OCI-M2 (cell line): ENCODE measurements around the gene ONECUT3.
"Not testable (repeated sequence)": the region's sequence is repeated elsewhere in the genome, so short reads cannot be mapped to it uniquely, and the experiment has no call there.

Experiments used
- DNase-seq: peaks from one replicate; lab custom pipeline; 2025; ENCODE audit not compliant: unreplicated experiment; lab: John Stamatoyannopoulos, UW

The ONECUT3 gene

GRCh38 chr19:1752757-1753728 lies at the start of gene ONECUT3:
Gene ONECUT3 (plus strand): TSS chr19:1753506. CDS start chr19:1753663, 157 bp downstream.
- DNase-seq = no peak

- no peak for DNase-seq
Observed at GRCh38 chr19:1704339-1704738, 49.0 kb upstream of the ONECUT3 start.

DNA sequence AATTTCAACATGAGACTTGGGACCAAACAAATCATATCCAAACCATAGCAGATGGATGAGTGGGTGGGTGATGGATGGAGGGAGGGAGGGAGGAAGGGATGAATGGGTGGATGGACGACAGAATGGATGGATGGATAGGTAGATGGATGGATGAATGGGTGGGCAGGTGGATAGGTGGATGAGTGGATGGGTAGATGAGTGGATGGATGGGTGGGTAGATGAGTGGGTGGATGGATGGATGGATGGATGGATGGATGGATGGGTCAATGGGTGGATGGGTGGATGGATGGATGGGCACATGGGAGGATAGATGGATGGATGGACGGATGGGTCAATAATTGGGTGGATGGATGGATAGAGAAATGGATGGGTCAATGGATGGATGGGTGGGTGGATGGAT lies 47.9 kb upstream of the ONECUT3 start:
- DNase-seq = no peak

GRCh38 chr19:1706646-1707045 lies 46.7 kb upstream of the ONECUT3 start:
- DNase-seq = not testable (repeated sequence)

DNA sequence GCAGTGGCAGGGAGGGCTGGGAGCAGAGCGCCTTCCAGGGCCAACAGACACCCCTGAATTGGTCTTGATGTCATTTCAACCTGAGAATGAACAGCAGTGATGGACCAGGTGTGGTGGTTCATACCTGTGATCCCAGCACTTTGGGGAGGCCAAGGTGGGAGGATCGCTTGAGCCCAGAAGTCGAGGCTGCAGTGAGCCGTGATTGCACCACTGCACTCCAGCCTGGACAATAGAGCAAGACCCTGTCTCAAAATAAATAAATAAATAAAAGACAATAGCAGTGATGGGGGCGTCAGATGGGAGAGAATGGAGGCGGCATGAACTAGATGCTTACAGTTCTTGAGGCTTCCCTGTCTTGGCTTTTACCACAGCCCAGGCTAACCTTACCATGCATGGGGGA lies 46.1 kb upstream of the ONECUT3 start:
- no peak for DNase-seq

DNA sequence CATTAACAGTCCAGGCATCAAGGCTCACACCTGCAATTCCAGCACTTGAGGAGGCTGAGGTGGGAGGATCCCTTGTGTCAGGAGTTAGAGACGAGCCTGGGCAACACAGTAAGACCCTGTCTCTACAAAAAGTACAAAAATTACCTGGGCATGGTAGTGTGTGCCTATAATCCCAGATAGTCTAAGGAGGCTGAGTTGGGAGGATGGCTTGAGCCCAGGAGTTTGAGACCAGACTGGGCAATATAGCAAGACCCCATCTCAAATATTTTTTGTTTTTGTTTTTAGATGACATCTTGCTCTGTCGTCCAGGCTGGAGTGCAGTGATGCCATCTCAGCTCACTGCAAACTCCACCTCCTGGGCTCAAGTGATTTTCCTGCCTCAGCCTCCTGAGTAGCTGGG lies 40.1 kb upstream of the ONECUT3 start:
- no peak for DNase-seq

DNA sequence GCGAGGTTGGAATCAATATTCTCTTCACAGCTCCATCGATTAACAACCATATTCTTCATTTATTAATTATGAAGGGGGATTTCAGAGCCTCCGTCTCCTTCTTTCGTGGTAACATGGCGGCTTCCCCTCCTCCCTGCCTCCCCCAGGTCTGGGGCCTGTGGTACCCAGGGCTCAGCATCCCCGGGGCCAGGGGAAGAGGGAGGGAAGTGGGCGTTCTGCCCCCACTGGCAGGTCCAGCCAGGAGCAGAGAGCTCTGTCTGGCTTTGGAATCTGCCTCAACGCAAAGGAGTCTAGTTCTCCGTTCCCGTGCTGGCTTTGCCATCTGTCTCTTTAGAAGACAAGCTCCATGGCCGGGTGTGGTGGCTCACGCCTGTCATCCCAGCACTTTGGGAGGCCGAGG lies 37.8 kb upstream of the ONECUT3 start:
- DNase-seq = no peak

DNA sequence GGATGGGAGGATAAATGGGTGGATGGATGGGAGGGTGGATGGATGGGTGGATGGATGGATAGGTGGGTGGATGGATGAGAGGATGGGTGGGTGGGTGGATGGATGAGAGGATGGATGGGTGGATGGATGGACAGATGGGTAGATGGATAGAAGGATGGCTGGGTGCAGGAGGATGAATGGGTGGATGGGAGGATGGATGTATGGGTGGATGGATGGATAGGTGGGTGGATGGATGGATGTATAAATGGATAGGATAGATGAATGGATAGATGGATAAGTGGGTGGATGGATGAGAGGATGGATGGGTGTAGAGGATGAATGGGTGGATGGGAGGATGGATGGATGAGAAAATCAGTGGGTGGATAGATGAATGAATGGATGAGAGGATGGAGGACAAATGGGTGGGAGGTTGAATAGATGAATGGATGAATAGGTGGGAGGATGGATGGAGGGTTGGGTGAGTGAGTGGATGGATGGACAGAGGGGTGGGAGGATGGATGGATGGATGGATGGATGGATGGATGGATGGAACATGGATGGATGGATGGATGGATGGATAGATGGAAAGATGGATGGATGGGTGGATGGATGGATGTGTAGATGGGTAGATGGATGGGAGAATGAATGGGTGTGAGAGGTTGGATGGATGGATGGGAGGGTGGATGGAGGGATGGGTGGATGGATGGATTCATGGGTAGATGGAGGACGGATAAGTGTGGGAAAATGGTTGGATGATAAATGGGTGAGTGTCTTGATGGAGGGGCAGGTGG lies 35.9 kb upstream of the ONECUT3 start:
- DNase-seq = no peak

- DNase-seq = no peak
Observed at GRCh38 chr19:1717970-1718264, 35.4 kb upstream of the ONECUT3 start.

DNA sequence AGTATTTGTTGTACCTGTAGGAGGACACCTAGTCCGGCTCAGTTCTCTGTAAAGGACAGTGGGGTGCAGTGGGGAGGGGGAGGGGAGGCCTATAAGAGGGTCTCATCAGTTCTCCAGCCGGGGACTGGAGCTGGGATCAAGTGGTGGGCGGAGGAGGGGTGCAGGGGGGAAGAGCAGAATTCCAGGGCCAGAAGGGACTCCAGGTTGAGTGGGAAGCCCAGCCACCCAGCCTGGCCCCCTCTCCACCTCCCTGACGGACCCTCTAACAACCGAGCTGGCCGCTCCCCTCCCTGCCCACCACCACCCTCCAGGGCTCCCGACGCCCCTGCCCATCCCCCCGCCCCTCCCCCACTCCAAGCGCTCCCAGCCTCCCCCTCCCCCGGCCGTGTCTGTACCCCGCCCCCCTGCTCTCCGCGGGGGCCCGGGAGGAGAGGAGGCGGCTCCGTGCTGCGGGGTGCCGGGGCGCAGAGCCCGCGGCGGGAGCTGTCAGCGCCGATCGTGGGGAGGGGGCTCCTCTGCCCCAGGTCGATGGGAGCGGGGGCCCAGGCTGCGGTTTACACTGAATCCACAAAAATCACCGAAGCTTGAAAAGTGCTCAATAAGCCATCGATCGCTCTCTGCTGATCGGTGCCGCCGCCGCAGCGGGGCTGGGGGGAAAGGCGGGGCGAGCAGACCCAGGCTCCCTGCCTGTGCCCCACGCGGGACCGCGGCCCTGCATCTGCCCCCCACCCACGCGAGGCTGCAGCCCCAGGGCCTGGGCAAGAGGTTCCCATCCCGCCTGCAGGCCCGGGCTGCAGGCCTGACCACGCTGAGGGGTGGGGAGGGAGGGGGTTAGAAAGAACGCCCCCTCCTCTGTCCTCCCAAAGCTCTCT lies 34.6 kb upstream of the ONECUT3 start:
- DNase-seq = no peak

GRCh38 chr19:1719519-1719918 lies 33.8 kb upstream of the ONECUT3 start:
- DNase-seq = no peak

- DNase-seq = no peak
Observed at GRCh38 chr19:1720237-1720636, 33.1 kb upstream of the ONECUT3 start.

DNA sequence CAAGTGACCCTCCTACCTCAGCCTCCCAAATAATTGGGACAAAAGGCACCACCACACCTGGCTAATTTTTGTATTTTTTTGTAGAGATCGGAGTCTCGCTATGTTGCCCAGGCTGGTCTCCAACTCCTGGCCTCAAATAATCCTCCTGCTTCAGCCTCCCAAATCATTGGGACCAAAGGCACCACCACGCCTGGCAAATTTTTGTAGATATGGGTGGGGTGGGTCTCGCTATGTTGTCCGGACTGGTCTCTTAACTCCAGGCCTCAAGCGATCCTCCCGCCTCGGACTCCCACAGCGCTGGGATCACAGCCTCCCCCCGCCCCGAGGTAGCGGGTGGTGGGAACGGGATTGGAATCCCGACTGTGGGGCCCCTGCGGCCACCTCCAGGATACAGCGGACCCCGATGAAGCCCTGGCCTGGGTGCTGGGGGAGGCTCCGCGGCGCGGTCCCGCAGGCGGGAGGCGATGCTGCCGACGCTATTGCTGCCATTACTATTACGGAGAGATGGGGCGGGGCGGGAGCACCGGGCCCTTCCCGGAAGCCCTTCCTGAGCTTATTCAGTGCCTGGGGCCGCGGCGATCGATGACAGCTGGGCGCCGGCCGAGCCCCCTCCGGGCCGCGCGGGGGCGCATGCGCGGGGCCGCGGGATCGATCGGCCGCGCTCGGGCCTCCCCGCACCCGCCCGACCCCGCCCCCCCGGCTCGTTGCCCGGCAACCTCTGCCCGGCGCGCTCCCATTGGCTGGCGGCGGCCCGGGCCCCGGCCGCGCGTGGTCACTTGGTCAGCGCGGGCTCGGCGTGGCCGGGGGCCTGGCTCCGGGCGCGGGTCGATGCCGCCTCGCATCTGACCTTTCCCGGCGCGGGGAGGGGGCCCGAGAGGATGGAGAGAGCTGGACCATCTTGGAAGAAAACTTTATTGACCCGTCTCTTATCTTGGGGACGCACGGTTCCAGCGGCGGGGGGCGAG lies 27.9 kb upstream of the ONECUT3 start:
- DNase-seq = no peak

DNA sequence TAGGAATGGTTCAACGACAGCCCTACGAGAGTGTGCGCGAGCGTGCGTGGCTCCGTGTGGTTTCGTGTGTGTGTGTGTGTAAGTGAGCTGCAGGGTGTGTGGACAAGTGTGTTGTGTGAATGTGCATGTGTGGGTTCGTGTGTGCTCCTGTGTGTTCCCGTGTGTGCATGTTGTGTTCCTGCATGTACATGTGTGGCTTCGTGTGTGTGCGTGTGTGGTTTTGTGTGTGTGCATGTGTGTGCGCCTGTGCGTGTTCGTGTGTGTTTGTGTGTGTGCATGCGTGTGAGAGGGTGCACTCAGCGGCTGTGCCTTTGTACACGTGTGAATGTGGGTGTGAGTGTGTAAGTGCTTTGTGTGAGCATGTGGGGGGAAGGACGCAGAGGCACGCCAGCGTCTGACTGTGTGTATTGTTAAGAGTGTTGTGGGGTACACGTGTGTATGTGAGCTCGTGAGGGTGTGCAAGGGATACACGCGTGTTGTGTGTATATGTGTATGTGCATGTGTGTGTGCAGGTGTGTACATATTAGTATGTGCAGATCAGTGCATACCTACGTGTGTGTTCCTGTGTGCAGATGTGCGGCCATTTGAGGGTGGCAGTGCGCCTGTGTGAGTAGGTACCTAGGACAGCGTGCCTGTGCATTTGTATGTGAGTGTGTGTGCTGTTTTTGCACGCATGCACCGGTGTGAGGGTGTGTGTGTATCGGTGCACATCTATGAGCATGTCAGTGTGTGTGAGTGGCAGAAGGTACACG lies 24.3 kb upstream of the ONECUT3 start:
- no peak for DNase-seq

GRCh38 chr19:1729568-1729925 lies 23.8 kb upstream of the ONECUT3 start:
- DNase-seq = no peak

- DNase-seq = no peak
Observed at GRCh38 chr19:1730157-1730556, 23.1 kb upstream of the ONECUT3 start.

GRCh38 chr19:1734321-1734966 lies 18.9 kb upstream of the ONECUT3 start:
- DNase-seq = no peak

- DNase-seq = no peak
Observed at GRCh38 chr19:1736280-1736679, 17.0 kb upstream of the ONECUT3 start.

DNA sequence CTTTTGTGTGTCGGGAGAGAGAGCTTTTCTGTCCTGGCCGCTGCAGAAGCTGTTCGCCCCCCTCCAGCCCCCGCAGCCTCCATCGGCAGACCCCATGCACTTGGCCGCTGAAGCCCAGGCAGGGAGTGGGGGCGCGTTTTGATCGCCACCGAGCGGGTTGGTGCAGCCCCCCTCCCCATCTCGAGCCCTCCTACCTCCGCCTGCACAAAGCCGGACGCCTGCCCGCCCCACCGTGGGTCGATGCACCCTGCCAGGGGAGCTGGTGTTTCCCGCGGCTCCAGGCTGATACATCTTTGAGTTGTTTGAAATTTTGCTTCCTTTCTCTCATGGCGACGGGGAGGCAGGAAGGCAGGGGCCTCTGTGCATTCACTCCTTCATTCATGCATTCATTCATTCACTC lies 16.4 kb upstream of the ONECUT3 start:
- no peak for DNase-seq
